COR-L47 (cell line): ENCODE results near the gene DCAF6.

ENCODE experiments used
- DNase-seq: peaks from one replicate; lab custom pipeline; 2025; lab: John Stamatoyannopoulos, UW

DCAF6 gene

GRCh38 chr1:167957710-167958109, 21.2 kb downstream of the DCAF6 start:
- no peak for DNase-seq

- no peak for DNase-seq
These were observed 28.2 kb downstream of the DCAF6 start for GRCh38 chr1:167964646-167965045.

GRCh38 chr1:167966050-167966449, 29.6 kb downstream of the DCAF6 start:
- DNase-seq, result no peak

- no peak for DNase-seq
These were observed 32.1 kb downstream of the DCAF6 start for GRCh38 chr1:167968569-167968968.

- no peak for DNase-seq
These were observed 37.3 kb downstream of the DCAF6 start for GRCh38 chr1:167973832-167974231.

- no peak for DNase-seq
These were observed 38.2 kb downstream of the DCAF6 start for GRCh38 chr1:167974698-167975097.

GRCh38 chr1:167977245-167977644, 40.8 kb downstream of the DCAF6 start:
- no peak for DNase-seq

- DNase-seq, result no peak
These were observed 45.5 kb downstream of the DCAF6 start for GRCh38 chr1:167981933-167982332.

GRCh38 chr1:167983797-167984420, 47.4 kb downstream of the DCAF6 start:
- DNase-seq, result no peak

GRCh38 chr1:167984886-167985489, 48.5 kb downstream of the DCAF6 start:
- no peak for DNase-seq

GRCh38 chr1:167987174-167987573, 50.7 kb downstream of the DCAF6 start:
- no peak for DNase-seq

GRCh38 chr1:167991546-167991945, 55.1 kb downstream of the DCAF6 start:
- DNase-seq, result no peak

- DNase-seq, result no peak
These were observed 57.2 kb downstream of the DCAF6 start for GRCh38 chr1:167993720-167994119.

GRCh38 chr1:167994560-167994959, 58.1 kb downstream of the DCAF6 start:
- no peak for DNase-seq

GRCh38 chr1:167995038-167995437, 58.6 kb downstream of the DCAF6 start:
- no peak for DNase-seq

- DNase-seq, result no peak
These were observed 59.8 kb downstream of the DCAF6 start for GRCh38 chr1:167996266-167996665.

GRCh38 chr1:167997037-167997575, 60.6 kb downstream of the DCAF6 start:
- no peak for DNase-seq

- no peak for DNase-seq
These were observed 63.4 kb downstream of the DCAF6 start for GRCh38 chr1:167999877-168000276.

- no peak for DNase-seq
These were observed 64.2 kb downstream of the DCAF6 start for GRCh38 chr1:168000656-168001055.

GRCh38 chr1:168001213-168001612, 64.7 kb downstream of the DCAF6 start:
- DNase-seq, result no peak

- no peak for DNase-seq
These were observed 68.0 kb downstream of the DCAF6 start for GRCh38 chr1:168004531-168004930.

- no peak for DNase-seq
These were observed 69.0 kb downstream of the DCAF6 start for GRCh38 chr1:168005529-168005928.

GRCh38 chr1:168007691-168008090, 71.2 kb downstream of the DCAF6 start:
- DNase-seq, result no peak

GRCh38 chr1:168008595-168008994, 72.1 kb downstream of the DCAF6 start:
- DNase-seq, result no peak
